Measurements from ENCODE around the gene HYLS1.
A peak's percentile ranks its signal among the peaks of the same experiment; 100 is the strongest.

Gene HYLS1

DNA sequence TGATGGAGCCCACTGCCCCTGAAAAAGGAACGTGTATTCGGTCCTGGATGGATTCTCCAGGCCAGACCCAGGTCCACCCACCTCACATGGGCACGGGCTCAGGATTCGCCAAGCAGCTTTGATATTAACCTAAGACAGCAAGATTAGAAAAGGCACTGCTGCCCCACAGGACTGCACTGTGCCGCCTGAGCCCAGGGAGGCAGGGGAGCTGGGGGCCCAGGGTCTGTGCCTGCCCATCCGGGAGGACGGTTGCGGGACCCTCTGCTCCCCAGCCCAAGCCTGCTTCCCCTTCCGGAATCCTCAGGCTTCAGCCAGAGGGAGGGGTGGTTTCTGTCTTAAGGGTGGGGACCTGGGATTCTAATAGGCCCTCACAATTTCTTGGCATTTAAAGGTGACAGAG is 44.8 kb downstream of the HYLS1 start:
- no peak for DNase-seq (ENCODE audit: low read depth in 3 of 3)

DNA sequence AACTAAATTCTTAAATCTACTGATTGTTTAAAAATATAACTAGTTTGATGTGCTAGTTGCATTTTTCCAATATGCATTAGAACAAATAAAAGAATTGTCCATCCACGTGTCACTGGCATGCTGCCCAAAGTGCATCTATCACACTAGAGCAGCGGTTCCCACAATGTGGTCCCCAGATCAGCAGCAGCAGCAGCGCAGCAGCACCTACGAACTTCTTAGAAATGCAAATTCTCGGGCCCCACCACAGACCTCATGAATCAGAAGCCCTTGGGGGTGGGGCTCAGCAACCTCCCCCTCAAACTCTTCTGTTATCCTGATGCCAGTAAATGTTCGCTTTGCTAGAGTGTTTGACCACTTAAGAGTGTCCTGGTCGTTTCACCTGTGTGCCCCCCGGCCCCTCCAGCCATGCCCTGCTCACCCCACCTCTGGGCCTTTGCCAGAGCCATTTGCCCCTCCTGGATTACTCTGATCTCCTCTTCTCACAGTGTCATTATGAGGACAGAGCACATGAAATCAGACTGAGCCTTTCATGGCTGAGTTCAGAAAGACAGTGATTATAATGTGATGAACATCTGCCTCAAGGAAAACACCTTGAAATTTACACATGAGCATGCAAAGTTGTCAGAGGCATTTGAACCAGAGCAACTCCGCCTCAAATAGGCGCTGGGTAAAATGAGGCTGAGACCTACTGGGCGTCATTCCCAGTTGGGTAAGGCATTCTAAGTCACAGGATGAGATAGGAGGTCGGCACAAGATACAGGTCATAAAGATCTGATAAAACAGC is 45.8 kb downstream of the HYLS1 start:
- peak in 1 of 3 experiments; percentile 3 for DNase-seq (ENCODE audit: low read depth in 3 of 3)

DNA sequence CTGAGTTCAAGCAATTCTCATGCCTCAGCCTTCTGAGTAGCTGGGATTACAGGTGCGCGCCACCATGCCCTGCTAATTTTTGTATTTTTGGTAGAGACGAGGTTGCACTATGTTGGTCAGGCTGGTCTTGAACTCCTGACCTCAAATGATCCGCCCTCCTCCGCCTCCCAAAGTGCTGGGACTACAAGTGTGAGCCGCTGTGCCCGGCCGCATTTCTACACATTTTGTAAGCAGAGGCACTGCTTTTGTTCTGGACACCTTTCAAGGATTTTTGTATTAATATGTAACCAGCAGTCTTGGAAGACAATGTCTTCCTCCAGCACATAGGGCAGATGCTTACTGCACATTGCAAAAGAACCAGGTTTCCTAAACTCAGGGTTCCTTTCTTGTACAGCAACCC is 47.0 kb downstream of the HYLS1 start:
- no peak for DNase-seq (ENCODE audit: low read depth in 3 of 3)

DNA sequence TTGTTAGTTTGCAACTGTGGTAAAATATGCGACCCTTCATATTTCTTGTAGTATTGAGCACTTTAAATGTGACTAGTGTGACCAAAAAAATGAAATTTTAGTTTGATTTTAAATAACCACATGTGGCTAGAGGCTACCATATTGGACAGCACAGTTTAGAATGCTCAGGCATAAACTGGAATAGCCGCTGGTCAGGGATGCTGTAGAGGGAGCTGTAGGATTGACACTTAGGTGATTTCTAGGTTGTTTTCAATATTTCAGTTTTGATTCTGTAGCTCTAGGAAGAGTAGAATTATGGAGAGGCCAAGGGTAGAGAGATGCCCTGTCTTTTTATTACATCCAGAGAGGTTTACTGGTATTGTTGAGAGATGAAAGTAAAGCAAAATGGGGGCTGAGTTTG is 47.6 kb downstream of the HYLS1 start:
- DNase-seq (ENCODE audit: low read depth in 3 of 3): no peak

DNA sequence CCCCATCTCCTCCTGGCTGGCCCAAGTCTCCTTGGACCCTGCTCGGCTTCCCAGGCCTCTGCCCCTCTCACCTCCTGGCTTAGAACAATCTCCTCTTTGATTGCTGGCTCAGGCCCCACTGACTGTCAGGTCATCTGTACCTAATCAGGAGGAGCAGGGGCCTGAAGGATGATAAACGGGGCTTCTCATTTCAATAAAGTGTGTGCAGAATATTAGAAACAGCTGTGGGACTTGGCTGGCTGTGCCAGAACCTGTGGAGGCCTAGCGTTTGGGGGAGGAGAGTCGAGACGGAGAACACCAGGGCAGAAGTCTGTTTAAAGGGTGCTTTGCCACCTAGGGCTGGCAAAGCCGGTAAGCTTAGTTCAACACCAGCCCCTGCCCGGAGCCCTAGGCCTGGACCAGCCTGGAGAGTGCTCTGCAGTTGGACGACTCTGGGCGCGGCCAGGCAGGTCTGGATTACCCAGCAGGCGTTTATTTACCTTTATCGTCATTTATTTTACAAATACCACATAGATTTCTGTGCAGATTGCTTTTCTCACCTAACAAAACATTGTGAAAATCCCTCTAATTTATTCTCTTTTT is 48.2 kb downstream of the HYLS1 start:
- DNase-seq (ENCODE audit: low read depth in 3 of 3): no peak

DNA sequence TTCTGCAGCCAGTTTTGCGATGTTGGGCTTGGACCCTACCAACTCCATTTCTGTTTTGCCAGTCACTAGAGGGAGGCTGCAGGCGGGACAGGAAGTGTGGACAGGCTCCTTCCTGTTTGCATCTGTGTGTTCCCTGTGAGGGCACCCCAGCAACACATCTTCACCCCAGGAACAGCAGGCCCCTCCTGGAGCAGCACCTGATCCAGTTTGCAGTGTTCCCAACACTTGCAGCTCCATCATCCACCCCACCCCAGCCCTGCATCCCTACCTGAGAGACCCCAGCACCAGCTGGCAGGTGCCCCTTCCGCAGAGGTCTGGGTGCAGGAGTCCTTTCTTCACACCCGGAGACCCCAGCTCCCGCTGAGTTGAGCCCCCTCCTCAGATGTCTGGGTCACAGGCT is 51.0 kb downstream of the HYLS1 start:
- DNase-seq (ENCODE audit: low read depth in 3 of 3): no peak

DNA sequence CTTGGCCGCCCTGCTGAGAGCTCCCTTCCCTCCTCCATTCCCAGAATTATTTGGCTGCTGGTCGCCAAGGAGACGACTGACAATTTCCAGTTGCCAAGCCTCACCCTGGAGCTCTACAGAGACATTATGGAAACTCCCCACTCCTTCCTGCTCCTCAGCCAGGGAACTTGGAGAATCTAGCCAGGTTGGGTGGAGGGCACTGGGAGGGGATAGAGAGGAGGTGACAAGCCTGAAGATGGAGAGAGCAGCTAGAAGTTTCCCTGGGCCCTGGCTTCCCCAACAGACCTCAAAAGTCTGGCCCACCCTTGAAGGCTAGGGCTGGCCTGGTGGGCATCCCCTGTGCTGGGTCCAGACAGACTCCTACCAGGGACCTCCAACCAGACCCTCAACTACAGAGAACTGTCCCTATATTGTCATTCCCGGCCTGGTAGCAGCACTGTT is 51.6 kb downstream of the HYLS1 start:
- no peak for DNase-seq (ENCODE audit: low read depth in 3 of 3)

DNA sequence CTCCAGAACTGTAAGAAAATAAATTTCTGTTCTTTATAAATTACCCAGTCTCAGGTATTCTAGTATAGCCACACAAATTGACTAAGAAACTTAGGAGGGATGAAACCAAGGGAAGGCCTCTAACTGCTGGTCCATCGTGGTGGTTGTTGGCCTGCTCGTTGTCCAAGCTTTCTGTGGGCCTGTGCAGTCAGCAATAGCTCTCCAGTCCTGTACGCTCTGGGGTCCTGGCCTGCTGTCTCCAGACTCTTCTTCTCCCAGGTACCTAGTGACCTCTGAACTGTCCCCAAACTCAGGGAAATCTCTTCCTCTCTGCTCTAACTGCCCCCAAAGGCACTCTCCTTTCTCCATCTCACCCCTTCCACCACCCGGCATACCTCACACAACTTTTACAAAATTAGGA is 52.7 kb downstream of the HYLS1 start:
- no peak for DNase-seq (ENCODE audit: low read depth in 3 of 3)

DNA sequence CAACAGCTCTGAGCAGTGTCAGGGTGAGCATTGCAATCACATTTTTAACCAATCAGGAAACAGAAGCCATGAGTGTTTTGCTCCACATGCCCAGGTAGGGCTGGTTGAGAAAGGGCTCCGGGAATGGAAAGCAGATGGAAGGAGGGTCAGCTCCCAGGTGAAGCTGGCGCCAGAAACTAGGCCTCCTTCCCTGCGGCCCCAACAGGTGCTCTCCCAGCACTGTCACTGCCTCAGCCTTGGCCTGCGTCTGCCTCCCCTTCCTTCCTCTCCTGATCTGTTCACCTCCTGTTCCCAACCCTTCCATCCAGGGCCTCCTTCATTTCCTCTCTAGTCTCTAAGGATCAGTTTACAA is 53.8 kb downstream of the HYLS1 start:
- no peak for DNase-seq (ENCODE audit: low read depth in 3 of 3)

DNA sequence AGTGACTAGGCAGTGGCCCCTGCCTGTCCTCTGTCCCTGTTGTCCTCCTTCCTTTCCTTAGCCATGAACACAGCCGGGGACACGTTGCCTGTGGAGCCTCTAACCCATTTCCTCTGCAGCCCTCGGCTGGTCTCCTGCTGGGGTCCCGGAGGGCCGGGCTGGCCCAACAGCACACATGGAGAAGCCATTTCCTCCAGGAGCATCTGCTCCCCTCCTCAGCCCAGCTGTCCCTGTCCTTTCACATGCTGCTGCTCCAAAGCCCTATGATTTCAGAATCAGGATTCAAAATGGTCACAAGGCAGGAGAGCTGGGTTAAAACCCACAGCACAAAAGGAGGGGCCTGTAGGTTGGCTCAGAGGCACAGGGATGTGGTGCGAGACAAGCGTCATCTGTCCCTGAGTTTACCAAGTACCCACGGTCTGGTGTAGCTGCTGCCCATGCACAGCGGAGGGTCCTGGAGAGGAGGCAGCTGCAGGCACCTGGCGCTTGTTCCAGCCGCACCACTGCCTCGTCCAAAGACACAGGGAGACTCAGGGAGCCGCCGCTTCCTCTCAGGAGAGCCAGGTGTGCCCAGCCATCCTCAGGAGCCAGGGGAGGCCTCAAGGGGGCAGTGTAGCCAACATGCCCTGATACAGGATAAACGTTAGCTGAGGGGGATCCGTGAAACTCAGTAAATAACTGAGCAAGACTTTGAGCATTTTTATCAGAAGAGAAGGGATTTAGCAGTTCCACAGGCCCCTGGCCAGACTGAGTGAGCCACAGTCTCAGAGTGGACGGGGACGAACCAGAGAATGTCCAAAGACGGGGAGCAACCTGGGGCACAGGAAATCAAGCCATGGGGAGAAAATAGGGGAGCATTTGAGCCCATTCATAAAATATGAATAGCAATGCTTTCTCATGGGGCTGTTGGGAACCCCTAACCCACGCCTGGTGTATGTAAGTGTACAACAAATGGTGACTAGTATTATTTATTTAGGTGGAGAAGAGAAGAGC is 54.4 kb downstream of the HYLS1 start:
- peak; percentile 24 to 58 (median 24) for DNase-seq (ENCODE audit: low read depth in 3 of 3)

DNA sequence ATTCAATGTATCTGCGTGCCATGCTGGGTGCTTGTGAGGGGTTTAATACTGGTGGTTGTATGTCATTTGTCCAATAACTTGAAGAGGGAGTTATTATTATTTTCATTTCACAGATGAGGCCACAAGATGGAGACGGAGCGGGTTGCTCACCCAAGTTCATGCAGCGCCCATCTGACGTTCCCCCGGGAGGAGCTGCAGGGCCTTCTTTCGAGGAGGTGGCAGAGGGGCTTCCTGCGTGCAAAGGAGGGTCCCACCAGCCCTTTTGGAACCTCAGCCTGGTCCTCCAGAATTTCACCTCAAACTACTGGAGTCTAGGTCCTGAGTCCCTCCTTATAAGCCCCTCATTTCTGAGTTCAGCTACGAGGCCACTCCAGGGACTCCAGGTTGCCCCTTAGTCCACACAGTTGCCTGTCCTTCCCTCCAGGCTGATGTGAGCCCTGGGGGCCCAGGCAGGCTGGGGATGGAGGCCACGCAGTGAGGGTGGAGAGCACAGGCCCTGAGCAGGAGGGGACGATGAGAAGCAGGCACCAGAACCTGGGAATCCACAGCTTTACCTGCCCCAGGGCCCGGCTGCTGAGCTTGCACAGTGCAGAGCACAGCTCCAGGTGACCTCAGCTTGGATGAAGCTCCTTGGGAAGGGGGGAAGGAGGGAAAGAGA is 55.4 kb downstream of the HYLS1 start:
- no peak for DNase-seq (ENCODE audit: low read depth in 3 of 3)

DNA sequence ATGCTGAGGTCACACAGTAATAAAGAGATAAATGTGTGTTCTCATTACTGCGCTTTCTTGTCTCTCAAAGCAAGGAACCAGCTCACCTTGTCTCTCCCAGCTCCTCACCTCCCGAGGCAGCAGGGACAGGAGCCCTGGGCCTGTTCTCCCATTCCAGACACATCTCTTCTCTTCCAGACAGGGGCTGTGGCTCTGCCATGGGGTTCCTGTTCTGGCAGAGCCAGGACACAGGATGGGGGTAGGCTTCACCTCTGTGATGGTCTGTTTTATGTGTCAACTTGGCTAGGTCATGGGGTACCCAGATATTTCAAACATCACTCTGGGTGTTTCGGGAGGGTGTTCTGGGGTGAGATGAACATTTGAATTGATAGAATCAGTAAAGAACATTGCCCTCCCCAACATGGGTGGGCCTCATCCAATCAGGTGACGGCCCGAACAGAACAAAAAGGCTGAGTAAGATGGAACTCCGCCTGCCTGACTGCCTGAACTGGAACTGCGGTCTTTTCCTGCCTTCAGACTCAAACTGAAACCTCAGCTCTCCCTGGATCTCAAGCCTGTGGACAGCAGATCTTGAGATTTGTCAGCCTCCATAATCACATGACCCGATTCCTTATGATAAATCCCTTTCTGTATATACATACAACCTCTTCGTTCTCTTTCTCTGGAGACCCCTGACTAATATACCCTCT is 56.3 kb downstream of the HYLS1 start:
- DNase-seq (ENCODE audit: low read depth in 3 of 3): no peak

DNA sequence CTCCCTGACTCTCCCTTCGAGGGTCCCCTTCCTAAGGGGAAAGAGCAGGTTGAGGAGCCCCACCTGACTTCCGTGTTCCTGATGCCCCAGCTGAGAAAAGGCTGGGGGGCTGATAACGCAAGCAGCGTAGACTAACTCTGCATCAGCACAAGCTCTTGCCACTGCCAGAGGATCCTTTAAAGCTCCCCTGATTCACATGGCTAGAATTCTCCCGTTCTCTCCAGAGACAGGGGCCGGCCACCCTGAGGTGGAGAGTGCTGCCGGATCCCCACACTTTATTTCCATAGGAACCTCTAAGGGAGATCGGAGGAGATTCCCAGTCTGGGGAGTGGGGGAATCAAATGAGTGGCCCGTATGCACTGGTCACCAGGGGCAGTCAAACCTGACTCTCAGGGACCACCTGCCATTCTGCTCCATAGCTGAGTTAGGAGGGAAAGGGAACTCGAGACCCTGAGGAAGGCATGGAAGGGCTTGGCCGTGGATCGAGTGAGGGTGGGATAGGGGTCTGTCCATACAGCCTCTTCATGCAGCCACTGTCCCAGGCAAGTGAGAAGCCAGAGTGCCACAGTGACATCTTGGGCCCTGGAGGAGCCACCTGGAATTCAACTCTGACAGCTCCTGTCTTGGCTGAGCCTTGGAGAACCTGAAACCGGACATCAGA is 57.0 kb downstream of the HYLS1 start:
- no peak for DNase-seq (ENCODE audit: low read depth in 3 of 3)

DNA sequence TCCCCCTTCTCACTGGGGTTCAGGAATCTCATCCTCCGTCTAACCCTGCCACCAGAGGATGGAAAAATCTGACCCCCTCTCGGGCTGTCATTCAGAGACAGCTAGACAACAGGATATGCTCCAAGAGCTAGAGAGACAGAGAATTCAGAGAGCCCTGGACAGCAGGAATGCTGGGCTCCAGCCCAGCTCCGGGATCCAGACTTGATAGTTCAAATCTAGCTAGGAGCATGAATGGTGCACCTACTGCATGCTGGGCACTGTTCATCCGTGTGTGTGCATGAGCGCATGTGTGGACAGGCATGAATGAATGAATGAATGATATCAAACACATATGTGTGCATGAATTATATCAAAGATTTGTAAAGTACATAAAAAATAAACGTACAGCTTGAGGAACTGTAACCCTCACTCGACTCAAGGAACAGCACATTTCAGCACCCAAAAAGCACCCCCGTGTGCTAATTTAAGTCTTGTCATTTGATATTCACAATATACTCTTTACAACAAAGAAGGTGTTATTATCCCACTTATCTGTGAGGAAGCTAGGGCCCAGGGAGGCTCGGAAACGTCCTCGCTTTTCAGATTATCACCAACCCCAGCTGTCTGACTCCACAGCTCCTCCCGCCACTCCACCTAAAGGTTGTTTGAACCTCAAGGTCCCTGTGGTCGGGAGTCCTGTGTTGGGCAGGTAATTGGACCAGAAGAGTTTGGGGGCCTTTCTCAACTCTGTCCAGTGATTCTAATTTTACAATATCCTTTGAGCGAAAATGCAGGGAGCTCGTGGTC is 57.7 kb downstream of the HYLS1 start:
- no peak for DNase-seq (ENCODE audit: low read depth in 3 of 3)

DNA sequence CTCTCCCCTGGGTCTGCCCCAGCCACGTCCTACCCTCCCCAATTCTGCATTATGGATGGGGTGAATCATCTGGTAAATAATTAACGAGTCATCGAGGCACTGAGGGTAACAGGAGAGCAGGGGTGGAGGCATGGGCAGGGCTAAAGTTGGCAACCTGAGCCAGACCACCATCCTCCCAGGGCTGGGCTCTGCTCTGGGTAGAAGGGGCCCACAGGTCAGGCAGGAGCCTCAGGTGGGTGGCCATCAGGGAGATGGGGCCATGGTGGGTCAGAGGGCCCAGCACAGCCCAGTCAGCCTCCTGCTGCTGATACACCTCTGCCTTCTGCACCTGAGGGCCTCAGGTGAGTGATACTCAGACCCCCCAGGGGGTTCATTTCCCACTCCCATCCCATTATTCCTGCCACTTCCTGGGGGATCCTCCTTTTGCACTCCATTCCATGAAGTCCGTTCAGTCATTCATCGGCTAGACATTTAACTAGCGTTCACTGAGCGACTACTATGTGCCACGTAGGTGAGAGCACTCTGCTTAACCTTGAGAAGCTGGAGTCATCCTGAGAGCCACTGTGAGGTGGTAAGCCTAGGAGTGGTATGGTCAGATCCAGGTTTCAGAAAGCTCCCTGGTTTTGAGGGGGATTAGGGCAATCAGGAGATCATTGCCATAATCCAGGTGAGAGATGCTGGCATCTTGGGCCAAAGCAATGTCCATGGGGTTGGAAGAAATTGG is 58.5 kb downstream of the HYLS1 start, which contains the start of gene VSIG10L2:
TSS of gene VSIG10L2 (plus strand) at position 248 of the 724 bp plus-strand sequence. CDS start at position 260, 12 bp downstream.
- no peak for DNase-seq (ENCODE audit: low read depth in 3 of 3)

DNA sequence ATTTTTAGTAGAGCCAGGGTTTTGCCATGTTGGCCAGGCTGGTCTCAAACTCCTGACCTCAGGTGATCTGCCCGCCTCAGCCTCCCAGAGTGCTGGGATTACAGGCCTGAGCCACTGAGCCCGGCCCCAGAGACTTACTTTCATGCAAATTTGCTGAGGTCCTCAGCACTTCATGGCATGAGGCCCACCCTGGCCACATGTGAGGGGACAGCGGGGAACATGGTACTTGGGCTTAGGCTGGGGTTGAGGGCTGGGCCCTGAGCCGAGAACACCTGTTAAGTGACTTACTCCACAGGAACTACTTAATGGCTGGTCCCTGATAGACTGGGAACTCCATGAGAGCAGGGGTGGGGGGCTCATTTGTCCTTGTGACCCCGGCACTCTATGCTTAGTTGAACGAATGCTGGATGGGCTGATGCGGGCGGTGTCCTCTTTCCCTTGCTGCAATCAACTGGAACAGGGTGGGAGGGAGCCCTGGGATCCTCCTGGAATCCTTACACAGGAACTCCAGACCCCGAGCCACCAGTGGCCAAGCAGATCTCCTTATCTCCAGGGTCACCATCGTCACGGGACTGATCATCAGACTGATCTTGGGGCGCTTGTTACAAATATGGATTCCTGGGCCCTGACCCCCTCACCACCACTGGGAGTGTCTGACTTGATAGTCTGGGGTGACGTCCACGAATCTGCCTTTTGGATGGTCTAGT is 59.4 kb downstream of the HYLS1 start:
- no peak for DNase-seq (ENCODE audit: low read depth in 3 of 3)

DNA sequence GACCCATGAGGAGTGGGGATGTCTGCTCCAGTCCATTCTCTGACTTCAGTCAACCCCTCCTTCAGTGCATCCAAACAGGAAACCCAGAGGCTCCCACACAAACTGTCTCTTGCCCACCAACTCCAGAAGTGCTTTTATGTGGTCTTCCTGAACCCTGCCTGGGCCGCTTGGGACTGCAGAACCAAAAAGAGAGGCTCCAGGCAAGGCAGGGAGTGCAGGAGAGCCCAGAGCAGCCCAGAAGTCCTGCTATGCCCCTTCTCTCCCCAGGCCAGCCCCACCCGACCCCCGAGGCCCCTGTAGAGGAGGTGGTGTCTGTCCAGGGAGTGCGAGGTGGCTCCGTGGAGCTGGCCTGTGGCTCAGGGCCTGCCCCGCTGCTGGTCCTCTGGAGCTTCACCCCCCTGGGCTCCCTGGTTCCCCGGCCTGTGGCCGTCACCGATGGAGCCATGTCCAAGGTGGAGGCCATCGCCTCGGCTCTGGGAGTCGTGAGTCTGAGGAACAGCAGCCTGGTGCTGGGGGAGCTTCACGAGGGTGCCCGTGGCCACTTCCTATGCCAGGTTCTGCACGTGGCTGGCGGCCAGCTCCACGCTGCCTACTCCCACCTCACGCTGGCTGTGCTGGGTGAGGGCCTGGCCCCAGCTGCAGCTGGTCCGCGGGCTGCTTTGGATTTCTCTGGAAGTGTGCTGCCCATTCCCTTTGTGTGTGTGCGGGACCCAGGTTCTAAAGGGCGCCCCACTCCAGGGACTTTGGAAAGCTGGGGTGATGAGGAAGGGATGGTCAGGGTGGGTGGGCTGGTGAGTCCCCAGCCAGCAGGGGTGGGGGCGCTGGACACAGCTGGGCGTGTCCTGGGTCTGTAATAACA is 60.2 kb downstream of the HYLS1 start:
- no peak for DNase-seq (ENCODE audit: low read depth in 3 of 3)

Data from stimulated activated CD4-positive, alpha-beta T cell treated with anti-CD3 and anti-CD28 coated beads, TNF-alpha, amount 100 ng/mL, for 24 hours (primary cell).